Suprapubic skin (tissue), 4 donors: ENCODE results near the gene RHOB. TPM values are rescaled to one million over a fixed set of nuclear protein-coding genes. Genes with fewer than 3 reads are reported as not detected.
A peak's percentile ranks its signal among the peaks of the same experiment; 100 is the strongest.

ENCODE experiments used
- DNase-seq, 2 donors: peaks; one replicate each; pipeline ENCODE4 v3.0.0-alpha.2; 2019; ENCODE audit warnings: low spot score in 2 of 2
- H3K27ac ChIP-seq: fragments of 200-600 bp; sonication (generic); one replicate; pipeline ENCODE4 v1.5.1; 2019
- H3K27me3 ChIP-seq: fragments of 200-600 bp; sonication (generic); one replicate; pipeline ENCODE4 v1.5.1; 2019
- H3K36me3 ChIP-seq: fragments of 200-600 bp; sonication (generic); one replicate; pipeline ENCODE4 v1.5.1; 2019
- H3K4me1 ChIP-seq: fragments of 200-600 bp; sonication (generic); one replicate; pipeline ENCODE4 v1.5.1; 2019
- H3K4me3 ChIP-seq: fragments of 200-600 bp; sonication (generic); one replicate; pipeline ENCODE4 v1.5.1; 2019; ENCODE audit warnings: mild to moderate bottlenecking
- H3K9me3 ChIP-seq: fragments of 200-600 bp; sonication (generic); one replicate; pipeline ENCODE4 v1.5.1; 2019
- EP300 ChIP-seq: sonication (generic); formaldehyde crosslinking; IDR thresholded peaks from one replicate; pipeline ENCODE4 v1.6.1; 2017; ENCODE audit warnings: antibody characterized with exemption
- POLR2A ChIP-seq, 2 donors: fragments of 450-650 bp; IDR thresholded peaks; one replicate each; pipeline ENCODE4 v1.6.1; 2017; ENCODE audit warnings: antibody characterized with exemption in 2 of 2, mild to moderate bottlenecking in 2 of 2, moderate library complexity in 2 of 2
- POLR2AphosphoS5 ChIP-seq, 3 donors: sonication (generic); formaldehyde crosslinking; IDR thresholded peaks; one replicate each; pipeline ENCODE4 v1.6.1; 2017; ENCODE audit warnings: antibody characterized with exemption in 3 of 3
- WGBS: methylation state at CpG from one replicate; pipeline ENCODE4 v1.1.5; 2018; 5-methylcytosine and 5-hydroxymethylcytosine counted together
- total RNA-seq, 4 donors: library from RNA; depleted of rRNA; stranded (reverse); fragments of >200 nt; gene quantifications; one replicate each; pipeline ENCODE4 v1.1.0, GENCODE V29; 2016
- TF ChIP-seq, protein P1 (sequence below), 2 donors: fragments of 200-600 bp in 1 of 2; fragments of 450-650 bp in 1 of 2; sonication (generic) in 1 of 2; IDR thresholded peaks; one replicate each; pipeline ENCODE4 v1.5.1; 2016 to 2019; ENCODE audit warnings: antibody characterized with exemption in 2 of 2, mild to moderate bottlenecking in 1 of 2, moderate library complexity in 1 of 2

RHOB gene
- total RNA-seq, 4 donors from 2014 or later = 404 to 719 (median 568) TPM

DNA sequence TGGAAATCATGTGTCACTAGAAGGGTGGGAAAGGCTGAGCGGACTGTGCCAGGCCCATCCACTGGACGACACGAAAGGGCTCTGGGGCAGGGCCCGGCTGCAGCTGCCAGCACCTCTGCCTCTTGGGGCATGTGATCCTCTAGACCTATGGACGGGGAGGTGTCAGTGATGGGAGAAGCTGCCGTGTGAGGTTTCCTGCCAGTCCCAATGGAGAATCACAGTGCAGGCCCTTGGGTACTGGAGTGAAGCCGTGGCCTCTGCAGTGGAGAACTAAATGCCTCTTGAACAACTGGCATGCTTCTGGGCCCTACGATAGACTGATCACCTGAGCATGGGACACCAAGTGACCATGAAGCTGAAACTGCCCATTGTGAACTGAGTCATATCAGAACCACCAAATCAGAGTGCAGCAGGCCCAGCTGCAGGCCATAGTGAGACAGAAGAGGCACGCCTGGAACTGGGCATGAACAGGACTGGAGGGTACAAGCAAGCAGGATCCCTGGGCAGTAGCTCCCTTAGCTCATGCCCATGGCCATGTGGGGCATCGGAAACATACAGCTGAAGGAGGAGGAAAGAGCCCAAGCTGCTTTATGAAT, 18.8 kb upstream of the RHOB start:
- TF ChIP-seq POLR2AphosphoS5 (IDR thresholded peaks at IDR 0.05) = no peak
- TF ChIP-seq EP300 = no peak
- no peak for TF ChIP-seq POLR2A (IDR thresholded peaks at IDR 0.05)
- TF ChIP-seq, protein P1, sequence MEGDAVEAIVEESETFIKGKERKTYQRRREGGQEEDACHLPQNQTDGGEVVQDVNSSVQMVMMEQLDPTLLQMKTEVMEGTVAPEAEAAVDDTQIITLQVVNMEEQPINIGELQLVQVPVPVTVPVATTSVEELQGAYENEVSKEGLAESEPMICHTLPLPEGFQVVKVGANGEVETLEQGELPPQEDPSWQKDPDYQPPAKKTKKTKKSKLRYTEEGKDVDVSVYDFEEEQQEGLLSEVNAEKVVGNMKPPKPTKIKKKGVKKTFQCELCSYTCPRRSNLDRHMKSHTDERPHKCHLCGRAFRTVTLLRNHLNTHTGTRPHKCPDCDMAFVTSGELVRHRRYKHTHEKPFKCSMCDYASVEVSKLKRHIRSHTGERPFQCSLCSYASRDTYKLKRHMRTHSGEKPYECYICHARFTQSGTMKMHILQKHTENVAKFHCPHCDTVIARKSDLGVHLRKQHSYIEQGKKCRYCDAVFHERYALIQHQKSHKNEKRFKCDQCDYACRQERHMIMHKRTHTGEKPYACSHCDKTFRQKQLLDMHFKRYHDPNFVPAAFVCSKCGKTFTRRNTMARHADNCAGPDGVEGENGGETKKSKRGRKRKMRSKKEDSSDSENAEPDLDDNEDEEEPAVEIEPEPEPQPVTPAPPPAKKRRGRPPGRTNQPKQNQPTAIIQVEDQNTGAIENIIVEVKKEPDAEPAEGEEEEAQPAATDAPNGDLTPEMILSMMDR (IDR thresholded peaks at IDR 0.05) = no peak
- 75% methylated on average over 10 of the region's 10 CpGs for WGBS

DNA sequence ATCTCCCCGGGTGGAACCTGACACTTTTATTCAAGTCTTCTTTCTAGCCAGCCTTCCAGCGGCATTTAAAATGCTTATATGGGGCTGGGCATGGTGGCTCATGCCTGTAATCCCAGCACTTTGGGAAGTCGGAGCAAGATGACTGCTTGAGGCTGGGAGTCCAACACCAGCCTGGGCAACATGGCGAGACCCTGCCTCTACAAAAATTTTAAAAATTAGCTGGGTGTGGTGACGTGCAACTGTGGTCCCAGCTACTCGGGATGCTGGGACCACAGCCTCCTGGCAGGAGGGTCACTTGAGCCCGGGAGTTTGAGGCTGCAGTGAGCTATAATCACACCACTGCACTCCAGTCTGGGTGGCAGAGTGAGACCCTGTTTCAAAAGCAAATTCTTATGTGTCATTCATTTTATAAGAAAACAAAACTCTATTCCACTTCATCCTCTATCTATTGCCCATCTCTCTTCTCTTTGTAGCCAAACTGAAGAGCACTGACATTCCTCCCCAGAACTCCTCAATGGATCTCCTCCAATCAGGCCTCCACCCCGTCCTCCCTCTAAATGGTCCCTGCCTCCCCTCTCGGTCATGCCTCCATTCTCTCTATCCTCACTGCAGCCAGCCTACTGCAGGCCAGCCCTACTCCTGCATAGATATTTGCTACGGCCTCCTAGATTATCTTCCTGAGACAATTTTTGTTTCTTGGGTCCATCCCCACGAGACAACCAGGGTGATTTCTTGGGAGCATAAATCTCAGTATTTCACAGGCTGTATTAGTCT, 18.0 kb upstream of the RHOB start:
- Histone ChIP-seq H3K4me1 (peaks cover 56% of the 10 kb centered on the region), H3K9me3 (no peaks in the 10 kb centered on the region), H3K36me3 (no peaks in the 10 kb centered on the region), H3K4me3 (no peak overlapping the region), H3K27ac (peak overlapping the region; percentile 86), H3K27me3 (no peaks in the 10 kb centered on the region)
- TF ChIP-seq, protein P1 (IDR thresholded peaks at IDR 0.05) = no peak
- no peak for TF ChIP-seq POLR2AphosphoS5 (IDR thresholded peaks at IDR 0.05)
- TF ChIP-seq POLR2A (IDR thresholded peaks at IDR 0.05) = no peak
- TF ChIP-seq EP300 = no peak
- WGBS = 87% methylated on average over 11 of the region's 11 CpGs
- no peak for DNase-seq

More for the DNA sequence above, 18.8 kb upstream of the RHOB start:
- peak in 1 of 2 donors; percentile 59 for DNase-seq
- H3K9me3 ChIP-seq = no peaks in the 10 kb centered on the region
- no peak overlapping the region for H3K4me3 ChIP-seq
- H3K27me3 ChIP-seq = no peaks in the 10 kb centered on the region
- no peak overlapping the region for H3K27ac ChIP-seq
- no peaks in the 10 kb centered on the region for H3K36me3 ChIP-seq
- H3K4me1 ChIP-seq = peaks cover 64% of the 10 kb centered on the region

DNA sequence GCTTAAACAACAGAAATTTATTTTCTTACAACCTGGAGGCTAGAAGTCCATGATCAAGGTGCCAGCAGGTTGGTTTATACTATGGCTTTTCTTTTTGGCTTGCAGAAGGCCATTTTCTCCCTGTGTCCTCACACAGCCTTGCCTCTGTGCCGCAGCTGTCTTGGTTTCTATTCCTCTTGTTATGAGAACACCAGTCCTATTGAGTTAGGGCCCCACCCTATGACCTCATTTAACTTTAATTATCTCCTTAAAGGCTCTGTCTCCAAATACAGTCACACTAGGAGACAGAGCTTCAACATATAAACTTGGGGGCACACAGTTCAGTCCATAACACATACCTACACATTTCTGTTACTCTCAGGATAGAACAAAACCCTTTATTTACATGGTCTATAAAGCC, 17.3 kb upstream of the RHOB start:
- H3K27me3 ChIP-seq = no peaks in the 10 kb centered on the region
- H3K9me3 ChIP-seq = no peaks in the 10 kb centered on the region
- peaks cover 49% of the 10 kb centered on the region for H3K4me1 ChIP-seq
- TF ChIP-seq EP300 (no peak), POLR2A (IDR thresholded peaks at IDR 0.05) (peak in 1 of 2 donors; percentile 46), POLR2AphosphoS5 (IDR thresholded peaks at IDR 0.05) (no peak)
- TF ChIP-seq, protein P1 (IDR thresholded peaks at IDR 0.05) = no peak
- H3K4me3 ChIP-seq = no peak overlapping the region
- peak overlapping the region; percentile 86 for H3K27ac ChIP-seq
- 26% methylated on average over 1 of the region's 1 CpG for WGBS
- DNase-seq = peak in 1 of 2 donors; percentile 62
- H3K36me3 ChIP-seq = no peaks in the 10 kb centered on the region

DNA sequence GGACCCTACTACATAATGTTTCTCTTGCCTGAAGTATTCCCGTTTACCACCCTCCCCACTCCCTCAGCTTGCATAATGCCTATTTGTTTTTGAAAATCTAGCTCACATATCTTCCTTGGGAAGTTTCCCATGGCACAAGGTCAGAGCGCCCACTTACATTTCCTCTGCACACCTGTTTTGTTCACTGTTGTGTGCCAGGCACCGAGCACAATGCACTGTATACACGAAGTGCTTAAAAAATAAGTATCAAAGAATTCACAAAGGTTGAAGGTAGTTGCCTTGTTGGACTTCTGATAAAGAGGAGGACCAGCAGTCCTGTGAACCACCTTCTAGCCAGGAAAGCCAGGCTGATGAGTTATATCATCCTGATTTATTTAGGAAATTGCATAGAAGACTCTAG, 16.8 kb upstream of the RHOB start:
- Histone ChIP-seq H3K27ac (peak overlapping the region; percentile 86), H3K9me3 (no peaks in the 10 kb centered on the region), H3K4me1 (peaks cover 44% of the 10 kb centered on the region), H3K36me3 (no peaks in the 10 kb centered on the region), H3K27me3 (no peaks in the 10 kb centered on the region), H3K4me3 (no peak overlapping the region)
- DNase-seq = no peak
- WGBS = 61% methylated on average over 4 of the region's 4 CpGs
- no peak for TF ChIP-seq POLR2AphosphoS5 (IDR thresholded peaks at IDR 0.05)
- no peak for TF ChIP-seq EP300
- TF ChIP-seq, protein P1 (IDR thresholded peaks at IDR 0.05) = no peak
- no peak for TF ChIP-seq POLR2A (IDR thresholded peaks at IDR 0.05)
